ENCODE measurements around the gene FRMD1.

The FRMD1 gene

GRCh38 chr6:168058691-168059551, 20.1 kb downstream of the FRMD1 start:
- POLR2A ChIA-PET (ENCODE audit: low non-redundant PET) = no interaction called here
- DNase-seq (ENCODE audit: low spot score) = no peak
- peak overlapping the region; percentile 79 for H3K27ac ChIP-seq
- TF ChIP-seq, protein P1, sequence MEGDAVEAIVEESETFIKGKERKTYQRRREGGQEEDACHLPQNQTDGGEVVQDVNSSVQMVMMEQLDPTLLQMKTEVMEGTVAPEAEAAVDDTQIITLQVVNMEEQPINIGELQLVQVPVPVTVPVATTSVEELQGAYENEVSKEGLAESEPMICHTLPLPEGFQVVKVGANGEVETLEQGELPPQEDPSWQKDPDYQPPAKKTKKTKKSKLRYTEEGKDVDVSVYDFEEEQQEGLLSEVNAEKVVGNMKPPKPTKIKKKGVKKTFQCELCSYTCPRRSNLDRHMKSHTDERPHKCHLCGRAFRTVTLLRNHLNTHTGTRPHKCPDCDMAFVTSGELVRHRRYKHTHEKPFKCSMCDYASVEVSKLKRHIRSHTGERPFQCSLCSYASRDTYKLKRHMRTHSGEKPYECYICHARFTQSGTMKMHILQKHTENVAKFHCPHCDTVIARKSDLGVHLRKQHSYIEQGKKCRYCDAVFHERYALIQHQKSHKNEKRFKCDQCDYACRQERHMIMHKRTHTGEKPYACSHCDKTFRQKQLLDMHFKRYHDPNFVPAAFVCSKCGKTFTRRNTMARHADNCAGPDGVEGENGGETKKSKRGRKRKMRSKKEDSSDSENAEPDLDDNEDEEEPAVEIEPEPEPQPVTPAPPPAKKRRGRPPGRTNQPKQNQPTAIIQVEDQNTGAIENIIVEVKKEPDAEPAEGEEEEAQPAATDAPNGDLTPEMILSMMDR (conservative IDR thresholded peaks at IDR 0.05; ENCODE audit: low read depth) = no peak
- CTCF ChIA-PET = no interaction called here

GRCh38 chr6:168057836-168058235, 21.2 kb downstream of the FRMD1 start:
- ChIA-PET CTCF (interaction anchor here (0.6 to 0.7 kb wide), 3 partner anchors 33 to 603 kb away, joined by 3 read pairs; no protein-coding TSS in a partner anchor), POLR2A (ENCODE audit: low non-redundant PET) (no interaction called here)
- DNase-seq (ENCODE audit: low spot score) = peak; percentile 8
- peak overlapping the region; percentile 79 for H3K27ac ChIP-seq
- TF ChIP-seq, protein P1 (conservative IDR thresholded peaks at IDR 0.05; ENCODE audit: low read depth) = no peak

DNA sequence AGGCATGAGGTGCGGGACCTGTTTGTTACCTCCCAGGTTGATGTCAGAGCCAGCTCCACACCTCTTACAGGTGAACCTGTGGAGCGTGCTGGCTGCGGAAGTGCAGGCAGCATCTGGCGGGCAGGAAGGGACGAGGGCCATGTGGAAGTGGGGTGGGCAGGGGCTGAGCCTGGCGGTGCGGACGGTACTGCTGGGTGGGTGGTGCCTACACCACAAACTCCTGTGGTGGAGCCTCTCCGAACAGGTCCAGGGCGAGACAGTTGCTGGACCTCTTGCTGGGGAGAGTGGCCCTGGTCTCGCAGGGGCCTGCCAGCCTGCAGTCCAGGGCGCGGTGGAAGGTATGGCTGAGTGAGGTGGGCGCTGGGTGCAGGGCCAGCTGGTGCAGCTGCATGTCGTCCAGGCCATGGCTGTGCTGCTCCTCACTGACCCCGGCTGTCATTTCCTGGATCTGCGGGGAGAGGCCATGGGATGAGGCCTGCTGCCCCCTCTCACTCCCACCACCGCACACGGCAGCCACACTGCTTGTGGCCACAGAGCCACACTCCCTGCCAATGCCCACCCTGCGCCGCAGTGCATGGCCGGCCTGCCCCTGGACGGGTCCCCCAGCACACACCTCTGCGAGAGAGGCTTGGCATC, 22.0 kb downstream of the FRMD1 start:
- no peak for DNase-seq (ENCODE audit: low spot score)
- ChIA-PET CTCF (interaction anchor here (0.6 to 0.7 kb wide), 4 partner anchors 34 to 1188 kb away, joined by 3 read pairs; no protein-coding TSS in a partner anchor), POLR2A (ENCODE audit: low non-redundant PET) (no interaction called here)
- H3K27ac ChIP-seq = peak overlapping the region; percentile 79
- TF ChIP-seq, protein P1 (conservative IDR thresholded peaks at IDR 0.05; ENCODE audit: low read depth) = no peak

DNA sequence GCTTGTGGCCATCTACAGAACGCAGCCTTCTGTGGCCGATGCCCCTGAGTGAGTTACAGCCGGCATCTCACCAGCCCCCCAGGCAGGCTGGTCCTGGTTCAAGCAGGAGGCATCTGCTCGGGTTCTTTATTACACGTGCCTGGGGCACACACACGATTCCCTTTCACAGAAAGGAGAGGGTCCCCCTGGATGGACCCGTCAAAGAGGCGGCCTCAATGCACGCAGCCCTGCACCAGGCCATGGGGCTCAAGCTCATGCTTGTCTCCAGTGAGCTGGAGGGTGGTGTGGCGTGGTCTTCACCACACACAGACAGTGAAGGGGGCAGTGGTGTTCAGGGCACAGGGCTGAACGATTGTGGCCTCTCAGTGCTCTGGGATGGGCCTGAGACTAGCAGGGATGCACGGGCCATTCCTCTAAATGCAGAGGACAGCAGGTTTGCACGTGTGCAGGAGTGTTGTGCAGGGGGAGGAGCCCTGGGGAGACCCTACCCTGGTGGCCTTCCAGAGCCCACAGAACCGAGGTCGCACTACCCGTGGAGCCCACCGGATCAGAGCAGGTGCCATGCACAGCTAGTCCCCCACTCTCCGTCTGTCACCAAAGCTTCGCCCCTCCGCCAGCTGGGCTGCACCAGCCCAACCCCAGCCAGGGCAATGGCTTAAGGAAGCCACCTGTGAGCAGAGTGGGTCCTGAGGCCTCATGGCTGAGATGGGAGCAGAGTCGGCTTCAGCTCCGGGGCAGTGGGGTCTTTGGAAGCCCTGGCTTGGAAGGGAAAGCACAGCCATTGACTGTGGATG, 23.1 kb downstream of the FRMD1 start:
- DNase-seq (ENCODE audit: low spot score) = no peak
- POLR2A ChIA-PET (ENCODE audit: low non-redundant PET) = no interaction called here
- CTCF ChIA-PET = interaction anchor here (0.6 to 0.7 kb wide), 3 partner anchors 320 to 1189 kb away, joined by 3 to 6 read pairs (median 3); no protein-coding TSS in a partner anchor

DNA sequence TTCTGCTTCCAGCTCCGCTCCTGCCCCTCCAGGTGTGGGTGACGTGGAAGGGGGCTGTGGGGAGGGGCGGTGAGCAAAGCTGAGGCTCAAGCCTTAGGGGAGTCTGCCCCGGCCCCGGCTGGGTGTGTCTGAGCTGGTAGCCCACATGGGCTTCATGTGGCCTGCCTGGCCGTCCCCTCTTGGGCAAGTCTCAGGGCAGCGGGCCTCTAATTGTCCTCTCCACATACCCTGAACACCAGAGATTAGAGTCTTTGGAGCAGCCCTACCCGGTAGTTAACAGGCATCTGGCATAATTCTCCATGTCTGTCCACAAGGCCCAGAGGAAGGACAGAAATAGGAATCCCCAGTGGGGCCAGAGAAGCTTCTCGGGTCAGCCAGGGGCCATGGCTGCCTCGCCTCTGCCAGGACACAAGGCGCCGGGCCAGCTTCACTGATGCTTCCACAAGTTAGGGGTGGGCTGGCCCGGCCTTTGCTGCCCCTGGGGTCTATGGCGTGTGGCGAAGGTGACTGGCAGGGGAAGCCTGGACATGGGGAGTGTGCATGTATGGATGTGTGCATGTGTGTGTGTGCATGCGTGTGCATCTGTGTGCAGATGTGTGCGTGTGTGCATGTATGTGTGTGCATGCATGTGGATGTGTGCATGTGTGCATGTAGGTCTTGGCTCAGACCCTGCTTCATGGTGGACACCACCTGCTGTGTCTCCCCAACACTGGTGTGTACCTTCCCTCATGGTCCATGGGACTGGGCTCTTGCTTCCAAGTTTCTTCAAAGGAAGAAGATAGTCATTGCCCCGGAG, 24.0 kb downstream of the FRMD1 start:
- no peak overlapping the region for H3K27ac ChIP-seq
- TF ChIP-seq, protein P1 (conservative IDR thresholded peaks at IDR 0.05; ENCODE audit: low read depth) = no peak
- CTCF ChIA-PET = no interaction called here
- DNase-seq (ENCODE audit: low spot score) = no peak
- POLR2A ChIA-PET (ENCODE audit: low non-redundant PET) = no interaction called here

More for the DNA sequence above, 23.1 kb downstream of the FRMD1 start:
- H3K27ac ChIP-seq = peak overlapping the region; percentile 79
- TF ChIP-seq, protein P1 (conservative IDR thresholded peaks at IDR 0.05; ENCODE audit: low read depth) = no peak
